Naive thymus-derived CD8-positive, alpha-beta T cell (primary cell): ENCODE measurements around the gene LNP1. TPM values are rescaled to one million over a fixed set of nuclear protein-coding genes. Genes with fewer than 3 reads are reported as not detected.

Experiments
- ATAC-seq, 2 donors: fragments of 150-1000 bp; cut with Tn5 transposase in 1 of 2; sonication (Bioruptor Pico), chemical (Tn5 transposase) in 1 of 2; 1 replicate in 1 of 2; 2 replicates in 1 of 2; pipeline ENCODE4 v1.10.0; 2021; ENCODE audit warnings: mild to moderate bottlenecking in 2 of 2, moderate library complexity in 2 of 2
- POLR2A ChIA-PET: fragments of 350-600 bp; sonication (Branson Sonifier 250); formaldehyde crosslinking; loops from one replicate; lab custom pipeline; 2021; ENCODE audit warnings: antibody characterized with exemption; lab: Charles Lee
- DNase-seq, 10 donors: peaks; one replicate each; pipeline versions ENCODE4 v3.0.0 to v3.0.0-alpha.2; 2020 to 2022
- H3K27ac Mint-ChIP-seq, 10 donors: one replicate each; pipeline ENCODE4 v1.8.0; 2020 to 2022; ENCODE audit warnings: mild to moderate bottlenecking in 10 of 10, mixed read lengths in 10 of 10, moderate library complexity in 4 of 10, inconsistent platforms in 1 of 10
- H3K27me3 Mint-ChIP-seq, 5 donors: one replicate each; pipeline ENCODE4 v1.8.0; 2021 to 2022; ENCODE audit warnings: mixed read lengths in 5 of 5
- H3K36me3 Mint-ChIP-seq, 3 donors: one replicate each; pipeline ENCODE4 v1.8.0; 2020 to 2022; ENCODE audit warnings: mixed read lengths in 3 of 3, mild to moderate bottlenecking in 2 of 3, inconsistent platforms in 1 of 3
- H3K4me1 Mint-ChIP-seq, 4 donors: one replicate each; pipeline ENCODE4 v1.8.0; 2021 to 2022; ENCODE audit warnings: mixed read lengths in 4 of 4
- H3K4me3 Mint-ChIP-seq, 10 donors: one replicate each; pipeline ENCODE4 v1.8.0; 2020 to 2022; ENCODE audit warnings: mild to moderate bottlenecking in 10 of 10, mixed read lengths in 10 of 10, moderate library complexity in 6 of 10, inconsistent platforms in 1 of 10
- H3K9me3 Mint-ChIP-seq, 9 donors: one replicate each; pipeline ENCODE4 v1.8.0; 2020 to 2022; ENCODE audit warnings: mixed read lengths in 9 of 9, mild to moderate bottlenecking in 3 of 9, inconsistent platforms in 1 of 9, moderate library complexity in 1 of 9
- polyA plus RNA-seq, 3 donors: library from polyadenylated mRNA; unstranded; fragments of 300-500 nt; fragmentation: Illumina TruSeq; gene quantifications; one replicate each; pipeline ENCODE4 v1.2.3, GENCODE V29; 2021
- total RNA-seq, 8 experiments: library from RNA in 2 of 8; stranded (reverse) in 2 of 8; gene quantifications; one replicate each; pipeline ENCODE4 v1.2.3 and lab custom pipeline; 2021 to 2026

LNP1 gene
- total and polyA plus RNA-seq, 5 experiments from 2014 or later = 0.40 to 2.4 (median 2.0) TPM

- H3K27ac Mint-ChIP-seq = no peak overlapping the region
Observed at GRCh38 chr3:100496711-100497261, 95.4 kb downstream of the LNP1 start.

GRCh38 chr3:100499651-100500050 is 98.3 kb downstream of the LNP1 start:
- ATAC-seq = no peak
- Mint-ChIP-seq H3K9me3 (no peaks in the 10 kb centered on the region), H3K4me3 (no peak overlapping the region), H3K4me1 (no peaks in the 10 kb centered on the region), H3K36me3 (no peaks in the 10 kb centered on the region), H3K27ac (no peak overlapping the region), H3K27me3 (peaks cover 21 to 37% (median 26%) of the 10 kb centered on the region in 5 donors)
- POLR2A ChIA-PET = no interaction called here
- no peak for DNase-seq

More at GRCh38 chr3:100496711-100497261, 95.4 kb downstream of the LNP1 start:
- DNase-seq (no peak), ATAC-seq (no peak)
- POLR2A ChIA-PET = no interaction called here
- Mint-ChIP-seq H3K4me3 (no peak overlapping the region), H3K4me1 (peaks cover 6 to 12% (median 9%) of the 10 kb centered on the region in 4 donors), H3K27me3 (peaks cover 12 to 28% (median 26%) of the 10 kb centered on the region in 5 donors), H3K9me3 (no peaks in the 10 kb centered on the region), H3K36me3 (no peaks in the 10 kb centered on the region)

- POLR2A ChIA-PET = no interaction called here
- Mint-ChIP-seq H3K9me3 (no peaks in the 10 kb centered on the region), H3K4me3 (no peak overlapping the region), H3K27me3 (peaks cover 19 to 37% (median 23%) of the 10 kb centered on the region in 5 donors), H3K4me1 (no peaks in the 10 kb centered on the region), H3K36me3 (no peaks in the 10 kb centered on the region), H3K27ac (no peak overlapping the region)
- no peak for ATAC-seq
- no peak for DNase-seq
Observed at GRCh38 chr3:100500320-100500880, 99.1 kb downstream of the LNP1 start.

GRCh38 chr3:100503448-100503847 is 102.1 kb downstream of the LNP1 start:
- Mint-ChIP-seq H3K4me1 (no peaks in the 10 kb centered on the region), H3K9me3 (no peaks in the 10 kb centered on the region), H3K36me3 (peaks cover 0 to 5% (median 0%) of the 10 kb centered on the region in 3 donors), H3K4me3 (no peak overlapping the region), H3K27ac (no peak overlapping the region), H3K27me3 (peaks cover 20 to 52% (median 42%) of the 10 kb centered on the region in 5 donors)
- ATAC-seq = no peak
- POLR2A ChIA-PET = no interaction called here
- DNase-seq = no peak

Other genes with a start within 250 kb of the LNP1 start
- 10 to 100 TPM; 34.7 to 35.9 TPM for gene TBC1D23, start 140.5 kb upstream of the LNP1 start, total RNA-seq
- 10 to 100 TPM; 12.7 to 17.1 (median 16.1) TPM for gene TBC1D23, start 140.5 kb upstream of the LNP1 start, polyA plus RNA-seq
- gene NIT2, start 66.8 kb upstream of the LNP1 start, total RNA-seq = 10 to 100 TPM; 28.6 to 31.4 TPM
- 10 to 100 TPM; 35.8 to 43.8 (median 40.1) TPM for gene NIT2, start 66.8 kb upstream of the LNP1 start, polyA plus RNA-seq
- gene TOMM70, start 450 bp upstream of the LNP1 start, total RNA-seq = 10 to 100 TPM; 42.3 to 46.8 TPM
- 10 to 100 TPM; 14.6 to 21.7 (median 16.5) TPM for gene TOMM70, start 450 bp upstream of the LNP1 start, polyA plus RNA-seq
- under 1 TPM; 0.08 to 0.21 TPM for gene TMEM45A, start 91.1 kb downstream of the LNP1 start, total RNA-seq
- gene TMEM45A, start 91.1 kb downstream of the LNP1 start, polyA plus RNA-seq = not detected
- gene ADGRG7, start 208.1 kb downstream of the LNP1 start, total RNA-seq = not detected
- not detected for gene ADGRG7, start 208.1 kb downstream of the LNP1 start, polyA plus RNA-seq